ENCODE measurements around the gene PDCL3. TPM values are rescaled to one million over a fixed set of nuclear protein-coding genes. Genes with fewer than 3 reads are reported as not detected.
A peak's percentile ranks its signal among the peaks of the same experiment; 100 is the strongest.

The PDCL3 gene
- 44.7 TPM for polyA plus RNA-seq (2012; ENCODE audit: insufficient read length, low read depth)

DNA sequence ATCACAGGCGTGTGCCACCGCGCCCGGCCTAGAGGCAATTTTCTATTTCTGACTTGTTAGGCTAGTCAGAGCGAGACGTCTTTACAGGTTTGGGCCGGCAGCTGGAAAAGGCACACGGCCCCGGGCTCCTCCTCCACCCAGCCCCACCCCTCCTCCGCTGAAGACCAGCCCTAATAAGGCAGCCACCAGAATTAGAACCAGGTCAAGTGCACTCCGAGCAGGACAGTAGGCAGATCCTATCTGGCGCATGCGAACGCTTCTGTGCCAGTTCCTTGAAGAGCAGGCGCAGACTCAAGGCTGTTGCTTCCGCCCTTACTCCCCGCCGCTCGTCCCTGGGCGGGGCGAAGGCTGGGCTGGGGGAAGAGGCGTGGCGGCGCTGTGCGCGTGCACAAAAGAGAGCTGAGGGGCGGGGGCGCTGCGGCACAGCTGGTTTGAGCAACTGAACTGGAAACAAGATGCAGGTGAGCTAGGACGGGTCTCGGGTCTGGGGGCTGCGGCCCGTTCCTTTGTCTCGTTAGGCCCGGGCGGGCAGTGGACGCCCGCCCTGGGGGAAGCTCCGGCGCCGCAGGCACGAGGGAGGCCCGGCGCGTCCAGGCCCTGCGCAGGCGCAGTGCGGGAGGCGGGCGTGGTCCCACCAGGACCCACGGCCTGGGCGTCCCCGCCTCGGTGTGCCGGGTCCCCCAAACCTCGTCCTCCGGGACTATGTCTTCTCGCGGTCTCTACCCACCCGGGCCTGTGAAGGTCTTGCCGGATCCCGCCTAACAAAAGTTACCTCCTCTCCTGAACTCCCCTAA lies at the start of gene PDCL3:
Gene PDCL3, plus strand, starts transcription at position 381 of the 794 bp plus-strand sequence. Its CDS starts 75 bp downstream, at position 456.
- TF ChIP-seq POLR2AphosphoS5 (IDR thresholded peaks at IDR 0.05; ENCODE audit: low read depth, low read length): peak; percentile 57
- peak; percentile 53; the same call in 1 of the 2 replicates for TF ChIP-seq TAF1 (IDR thresholded peaks at IDR 0.05; ENCODE audit: borderline replicate concordance, insufficient read depth, low read length)
- TF ChIP-seq FOXP2 (optimal IDR thresholded peaks at IDR 0.05; ENCODE audit: borderline replicate concordance, extremely low read depth, extremely low read length, insufficient read depth): no peak
- TF ChIP-seq, protein P1, sequence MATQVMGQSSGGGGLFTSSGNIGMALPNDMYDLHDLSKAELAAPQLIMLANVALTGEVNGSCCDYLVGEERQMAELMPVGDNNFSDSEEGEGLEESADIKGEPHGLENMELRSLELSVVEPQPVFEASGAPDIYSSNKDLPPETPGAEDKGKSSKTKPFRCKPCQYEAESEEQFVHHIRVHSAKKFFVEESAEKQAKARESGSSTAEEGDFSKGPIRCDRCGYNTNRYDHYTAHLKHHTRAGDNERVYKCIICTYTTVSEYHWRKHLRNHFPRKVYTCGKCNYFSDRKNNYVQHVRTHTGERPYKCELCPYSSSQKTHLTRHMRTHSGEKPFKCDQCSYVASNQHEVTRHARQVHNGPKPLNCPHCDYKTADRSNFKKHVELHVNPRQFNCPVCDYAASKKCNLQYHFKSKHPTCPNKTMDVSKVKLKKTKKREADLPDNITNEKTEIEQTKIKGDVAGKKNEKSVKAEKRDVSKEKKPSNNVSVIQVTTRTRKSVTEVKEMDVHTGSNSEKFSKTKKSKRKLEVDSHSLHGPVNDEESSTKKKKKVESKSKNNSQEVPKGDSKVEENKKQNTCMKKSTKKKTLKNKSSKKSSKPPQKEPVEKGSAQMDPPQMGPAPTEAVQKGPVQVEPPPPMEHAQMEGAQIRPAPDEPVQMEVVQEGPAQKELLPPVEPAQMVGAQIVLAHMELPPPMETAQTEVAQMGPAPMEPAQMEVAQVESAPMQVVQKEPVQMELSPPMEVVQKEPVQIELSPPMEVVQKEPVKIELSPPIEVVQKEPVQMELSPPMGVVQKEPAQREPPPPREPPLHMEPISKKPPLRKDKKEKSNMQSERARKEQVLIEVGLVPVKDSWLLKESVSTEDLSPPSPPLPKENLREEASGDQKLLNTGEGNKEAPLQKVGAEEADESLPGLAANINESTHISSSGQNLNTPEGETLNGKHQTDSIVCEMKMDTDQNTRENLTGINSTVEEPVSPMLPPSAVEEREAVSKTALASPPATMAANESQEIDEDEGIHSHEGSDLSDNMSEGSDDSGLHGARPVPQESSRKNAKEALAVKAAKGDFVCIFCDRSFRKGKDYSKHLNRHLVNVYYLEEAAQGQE (IDR thresholded peaks at IDR 0.05; ENCODE audit: insufficient read depth in 1 of 2, low read depth in 2 of 2, low read length in 2 of 2): no peak
- peak; percentile 67; the same call in 1 of the 2 replicates for TF ChIP-seq SIN3A (IDR thresholded peaks at IDR 0.05; ENCODE audit: borderline replicate concordance, insufficient read depth, low read length)

GRCh38 chr2:100513650-100514049 lies 49.1 kb upstream of the PDCL3 start:
- TF ChIP-seq TAF1 (IDR thresholded peaks at IDR 0.05; ENCODE audit: borderline replicate concordance, insufficient read depth, low read length) (no peak), SIN3A (IDR thresholded peaks at IDR 0.05; ENCODE audit: borderline replicate concordance, insufficient read depth, low read length) (no peak), FOXP2 (optimal IDR thresholded peaks at IDR 0.05; ENCODE audit: borderline replicate concordance, extremely low read depth, extremely low read length, insufficient read depth) (no peak), POLR2AphosphoS5 (IDR thresholded peaks at IDR 0.05; ENCODE audit: low read depth, low read length) (no peak)
- TF ChIP-seq, protein P1 (IDR thresholded peaks at IDR 0.05; ENCODE audit: insufficient read depth in 1 of 2, low read depth in 2 of 2, low read length in 2 of 2): no peak

DNA sequence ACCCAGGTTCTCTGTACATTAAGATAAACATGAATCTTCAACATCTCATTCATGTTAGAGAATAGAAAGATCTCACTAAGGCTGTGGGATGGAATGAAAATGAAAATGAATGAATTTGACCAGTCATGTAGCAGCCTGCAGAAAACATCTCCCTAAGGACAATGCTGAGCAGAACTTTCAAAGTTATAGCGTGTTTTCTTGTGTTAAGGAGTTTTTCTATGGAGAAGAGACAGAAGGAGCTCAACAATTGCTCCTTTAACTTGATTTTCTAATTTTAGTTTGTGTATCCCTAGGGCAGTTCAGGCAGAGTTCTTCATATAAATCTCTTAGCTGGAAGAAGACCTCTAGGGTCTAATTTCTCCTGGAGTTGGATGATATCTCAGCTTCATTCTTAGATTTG lies 45.2 kb upstream of the PDCL3 start:
- TF ChIP-seq, protein P1 (IDR thresholded peaks at IDR 0.05; ENCODE audit: insufficient read depth in 1 of 2, low read depth in 2 of 2, low read length in 2 of 2): no peak
- TF ChIP-seq TAF1 (IDR thresholded peaks at IDR 0.05; ENCODE audit: borderline replicate concordance, insufficient read depth, low read length) (no peak), FOXP2 (optimal IDR thresholded peaks at IDR 0.05; ENCODE audit: borderline replicate concordance, extremely low read depth, extremely low read length, insufficient read depth) (no peak), POLR2AphosphoS5 (IDR thresholded peaks at IDR 0.05; ENCODE audit: low read depth, low read length) (no peak), SIN3A (IDR thresholded peaks at IDR 0.05; ENCODE audit: borderline replicate concordance, insufficient read depth, low read length) (no peak)

- TF ChIP-seq TAF1 (IDR thresholded peaks at IDR 0.05; ENCODE audit: borderline replicate concordance, insufficient read depth, low read length): no peak
- TF ChIP-seq, protein P1 (IDR thresholded peaks at IDR 0.05; ENCODE audit: insufficient read depth in 1 of 2, low read depth in 2 of 2, low read length in 2 of 2): no peak
- TF ChIP-seq FOXP2 (optimal IDR thresholded peaks at IDR 0.05; ENCODE audit: borderline replicate concordance, extremely low read depth, extremely low read length, insufficient read depth): no peak
- no peak for TF ChIP-seq SIN3A (IDR thresholded peaks at IDR 0.05; ENCODE audit: borderline replicate concordance, insufficient read depth, low read length)
- TF ChIP-seq POLR2AphosphoS5 (IDR thresholded peaks at IDR 0.05; ENCODE audit: low read depth, low read length): no peak
These were observed 44.0 kb upstream of the PDCL3 start for GRCh38 chr2:100518801-100519200.

Measured in PFSK-1 (cell line).